ENCODE measurements around the gene COQ4.

DNA sequence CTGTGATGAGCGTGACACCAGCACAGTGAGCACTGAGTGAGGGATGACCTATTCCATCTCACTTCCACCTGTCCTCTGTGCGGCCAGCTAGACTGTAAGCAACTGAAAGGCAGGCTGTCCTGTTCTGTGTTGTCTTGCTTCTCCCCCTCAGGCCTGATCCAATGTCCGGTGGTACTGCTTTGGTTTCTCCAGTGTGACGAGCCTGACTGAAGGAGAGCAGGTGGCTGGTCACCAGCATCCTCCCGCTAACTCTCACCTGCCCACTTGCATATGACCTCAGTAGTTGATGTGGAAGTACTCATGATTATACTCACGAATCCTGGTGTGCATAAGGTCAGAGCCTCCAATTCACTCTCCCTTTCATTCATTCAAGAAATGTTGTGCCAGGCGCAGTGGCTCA lies 15.3 kb downstream of the COQ4 start:
- TF ChIP-seq, protein P1, sequence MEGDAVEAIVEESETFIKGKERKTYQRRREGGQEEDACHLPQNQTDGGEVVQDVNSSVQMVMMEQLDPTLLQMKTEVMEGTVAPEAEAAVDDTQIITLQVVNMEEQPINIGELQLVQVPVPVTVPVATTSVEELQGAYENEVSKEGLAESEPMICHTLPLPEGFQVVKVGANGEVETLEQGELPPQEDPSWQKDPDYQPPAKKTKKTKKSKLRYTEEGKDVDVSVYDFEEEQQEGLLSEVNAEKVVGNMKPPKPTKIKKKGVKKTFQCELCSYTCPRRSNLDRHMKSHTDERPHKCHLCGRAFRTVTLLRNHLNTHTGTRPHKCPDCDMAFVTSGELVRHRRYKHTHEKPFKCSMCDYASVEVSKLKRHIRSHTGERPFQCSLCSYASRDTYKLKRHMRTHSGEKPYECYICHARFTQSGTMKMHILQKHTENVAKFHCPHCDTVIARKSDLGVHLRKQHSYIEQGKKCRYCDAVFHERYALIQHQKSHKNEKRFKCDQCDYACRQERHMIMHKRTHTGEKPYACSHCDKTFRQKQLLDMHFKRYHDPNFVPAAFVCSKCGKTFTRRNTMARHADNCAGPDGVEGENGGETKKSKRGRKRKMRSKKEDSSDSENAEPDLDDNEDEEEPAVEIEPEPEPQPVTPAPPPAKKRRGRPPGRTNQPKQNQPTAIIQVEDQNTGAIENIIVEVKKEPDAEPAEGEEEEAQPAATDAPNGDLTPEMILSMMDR (IDR thresholded peaks at IDR 0.05), result no peak
- TF ChIP-seq POLR2A (IDR thresholded peaks at IDR 0.05) (no peak), POLR2AphosphoS5 (IDR thresholded peaks at IDR 0.05) (no peak)
